Dermis blood vessel endothelial cell (primary cell): Measurements from ENCODE around the gene DUXB. TPM values are rescaled to one million over a fixed set of nuclear protein-coding genes. Genes with fewer than 3 reads are reported as not detected.

ENCODE experiments used
- DNase-seq: peaks from one replicate; pipeline ENCODE4 v3.0.0; 2010
- total RNA-seq: library from RNA; depleted of rRNA; stranded (reverse); fragments of >200 nt; gene quantifications from 2 replicates; pipeline ENCODE4 v1.2.3, GENCODE V29; 2014

DUXB gene
- total RNA-seq, 1 donor from 2014 or later: not detected

- DNase-seq: no peak
Observed at GRCh38 chr16:75660321-75660720, 40.9 kb downstream of the DUXB start.

GRCh38 chr16:75658175-75658574, 43.1 kb downstream of the DUXB start:
- DNase-seq: no peak

- DNase-seq: no peak
Observed at GRCh38 chr16:75653922-75654321, 47.3 kb downstream of the DUXB start.

- DNase-seq: peak; percentile 86
Observed at GRCh38 chr16:75648265-75649076, 52.8 kb downstream of the DUXB start.

GRCh38 chr16:75647492-75648264, 53.6 kb downstream of the DUXB start, which contains the start of the genes KARS1 and TERF2IP:
Gene KARS1, minus strand, starts transcription at chr16:75647665. Its CDS starts 26 bp downstream, at chr16:75647639.
Gene TERF2IP, plus strand, starts transcription at chr16:75647773. Its CDS starts 110 bp downstream, at chr16:75647883.
- peak; percentile 96 for DNase-seq

- no peak for DNase-seq
Observed at GRCh38 chr16:75647112-75647491, 54.2 kb downstream of the DUXB start.

- no peak for DNase-seq
Observed at GRCh38 chr16:75644240-75645012, 56.8 kb downstream of the DUXB start.

Other genes with a start within 250 kb of the DUXB start
- gene TMEM170A, start 236.8 kb downstream of the DUXB start, total RNA-seq: 36.2 and 56.2 TPM in 2 replicates
- gene CHST6, start 206.0 kb downstream of the DUXB start, total RNA-seq: 1.2 and 1.9 TPM in 2 replicates
- gene CHST5, start 165.4 kb downstream of the DUXB start, total RNA-seq: not detected in 2 replicates
- 8.0 and 13.7 TPM in 2 replicates for gene TMEM231, start 145.2 kb downstream of the DUXB start, total RNA-seq
- gene GABARAPL2, start 135.1 kb downstream of the DUXB start, total RNA-seq: 89.5 and 91.2 TPM in 2 replicates
- 99.0 and 104 TPM in 2 replicates for gene ADAT1, start 78.2 kb downstream of the DUXB start, total RNA-seq
- gene KARS1, start 53.8 kb downstream of the DUXB start, total RNA-seq: 184 and 218 TPM in 2 replicates
- gene TERF2IP, start 53.7 kb downstream of the DUXB start, total RNA-seq: 54.4 and 66.4 TPM in 2 replicates
- gene CPHXL2, start 24.5 kb downstream of the DUXB start, total RNA-seq: not detected in 2 replicates
- gene CPHXL, start 25.0 kb upstream of the DUXB start, total RNA-seq: not detected in 2 replicates